T-cell (primary cell): Measurements from ENCODE around the gene POLH. TPM values are rescaled to one million over a fixed set of nuclear protein-coding genes. Genes with fewer than 3 reads are reported as not detected.
"Not testable (repeated sequence)": the region's sequence is repeated elsewhere in the genome, so short reads cannot be mapped to it uniquely, and the experiment has no call there.

ENCODE experiments used
- ATAC-seq, 4 experiments: fragments of 200-7000 bp in 3 of 4; fragments of 150-1000 bp in 1 of 4; cut with Tn5 transposase; replicated peaks in 1 of 4; 1 replicate in 3 of 4; 2 replicates in 1 of 4; pipeline ENCODE4 v1.10.0; 2021; ENCODE audit warnings: moderate library complexity in 3 of 4, mild to moderate bottlenecking in 2 of 4, moderate number of reproducible peaks in 1 of 4
- CTCF ChIA-PET, 2 donors: fragments of 300-600 bp; sonication (Branson Sonifier 250); formaldehyde crosslinking; loops; one replicate each; lab custom pipeline; 2022; ENCODE audit warnings: antibody characterized with exemption in 2 of 2; lab: Charles Lee
- POLR2A ChIA-PET, 2 donors: fragments of 300-600 bp; sonication (Branson Sonifier 250); formaldehyde crosslinking; loops; one replicate each; lab custom pipeline; 2022; ENCODE audit warnings: antibody characterized with exemption in 2 of 2; lab: Charles Lee
- DNase-seq, 35 experiments: peaks; one replicate each; pipeline versions ENCODE4 v3.0.0 to v3.0.0-alpha.2; 2013 to 2023
- H3K27ac ChIP-seq: one replicate; pipeline ENCODE4 v1.5.1; 2013; ENCODE audit warnings: low read length
- H3K27me3 ChIP-seq, 2 experiments: replicated peaks in 1 of 2; 1 replicate in 1 of 2; 2 replicates in 1 of 2; pipeline versions ENCODE4 v1.6.1 to v1.7.0; 2013; ENCODE audit warnings: low read length in 1 of 2, mixed read lengths in 1 of 2; ENCODE audit not compliant: control insufficient read depth in 2 of 2, insufficient read depth in 2 of 2; ENCODE audit errors: extremely low read depth in 1 of 2
- H3K36me3 ChIP-seq, 2 donors: 1 replicate in 1 of 2; 2 replicates in 1 of 2; pipeline versions ENCODE4 v1.6.1 to v1.7.0; 2013; ENCODE audit warnings: low read length in 1 of 2; ENCODE audit not compliant: control insufficient read depth in 2 of 2, insufficient read depth in 1 of 2; ENCODE audit errors: extremely low read depth in 1 of 2
- H3K4me1 ChIP-seq, 2 experiments: 1 replicate in 1 of 2; 2 replicates in 1 of 2; pipeline versions ENCODE4 v1.6.1 to v1.7.0; 2013; ENCODE audit warnings: low read length in 2 of 2, mixed read lengths in 1 of 2; ENCODE audit not compliant: insufficient read depth in 2 of 2, control insufficient read depth in 1 of 2; ENCODE audit errors: extremely low read depth in 1 of 2
- H3K4me3 ChIP-seq, 2 donors: 1 replicate in 1 of 2; 2 replicates in 1 of 2; pipeline versions ENCODE4 v1.5.1 to v1.7.0; 2013; ENCODE audit warnings: mild to moderate bottlenecking in 2 of 2, low read length in 1 of 2, moderate library complexity in 1 of 2; ENCODE audit not compliant: control insufficient read depth in 1 of 2; ENCODE audit errors: extremely low read depth in 1 of 2
- H3K9me3 ChIP-seq: 2 replicates; pipeline ENCODE4 v1.7.0; 2013
- H3K27ac Mint-ChIP-seq, 2 donors: one replicate each; pipeline ENCODE4 v1.8.0; 2020 to 2021; ENCODE audit warnings: mild to moderate bottlenecking in 2 of 2, mixed read lengths in 2 of 2
- H3K27me3 Mint-ChIP-seq, 2 donors: one replicate each; pipeline ENCODE4 v1.8.0; 2021 to 2022; ENCODE audit warnings: mixed read lengths in 2 of 2
- H3K36me3 Mint-ChIP-seq: one replicate; pipeline ENCODE4 v1.8.0; 2021; ENCODE audit warnings: mixed read lengths
- H3K4me1 Mint-ChIP-seq, 3 donors: one replicate each; pipeline ENCODE4 v1.8.0; 2020 to 2022; ENCODE audit warnings: mixed read lengths in 3 of 3, mild to moderate bottlenecking in 1 of 3
- H3K4me3 Mint-ChIP-seq, 3 donors: one replicate each; pipeline ENCODE4 v1.8.0; 2020 to 2022; ENCODE audit warnings: mild to moderate bottlenecking in 3 of 3, mixed read lengths in 3 of 3, moderate library complexity in 3 of 3
- H3K9me3 Mint-ChIP-seq, 3 donors: one replicate each; pipeline ENCODE4 v1.8.0; 2020 to 2022; ENCODE audit warnings: mixed read lengths in 3 of 3
- WGBS: methylation state at CpG from one replicate; pipeline ENCODE4 v1.1.5; 2013; ENCODE audit warnings: missing lambda C conversion rate; ENCODE audit not compliant: insufficient coverage; 5-methylcytosine and 5-hydroxymethylcytosine counted together
- total RNA-seq, 35 experiments: library from RNA in 6 of 35; stranded (reverse) in 6 of 35; fragments of 120-200 nt in 1 of 35; gene quantifications; one replicate each; pipeline versions ENCODE4 v1.2.1 to v1.2.4 and lab custom pipeline; 2013 to 2026

The POLH gene
- total RNA-seq, 5 donors from 2014 or later (not counting 1 experiment from before 2014, with no cell fraction given): 14.4 to 38.5 (median 25.6) TPM

DNA sequence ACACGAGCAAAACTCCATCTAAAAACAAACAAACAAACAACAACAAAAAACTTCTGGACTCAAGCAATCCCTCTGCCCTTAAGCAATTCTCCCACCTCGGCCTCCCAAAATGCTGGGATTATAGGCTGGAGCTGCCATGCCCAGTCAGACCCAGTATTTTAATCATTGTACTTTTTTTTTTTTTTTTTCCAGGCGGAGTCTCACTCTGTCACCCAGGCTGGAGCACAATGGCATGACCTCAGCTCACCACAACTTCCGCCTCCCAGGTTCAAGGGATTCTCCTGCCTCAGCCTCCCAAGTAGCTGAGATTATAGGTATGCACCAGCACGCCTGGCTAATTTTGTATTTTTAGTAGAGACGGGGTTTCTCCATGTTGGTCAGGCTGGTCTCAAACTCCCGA is 57.0 kb downstream of the POLH start:
- H3K27me3 Mint-ChIP-seq, ATAC-seq, H3K9me3 Mint-ChIP-seq, H3K27ac Mint-ChIP-seq, H3K27ac ChIP-seq, H3K36me3 ChIP-seq, H3K4me3 ChIP-seq, H3K4me3 Mint-ChIP-seq, H3K9me3 ChIP-seq, DNase-seq, H3K27me3 ChIP-seq, CTCF ChIA-PET, POLR2A ChIA-PET, H3K36me3 Mint-ChIP-seq: not testable (repeated sequence)
- H3K4me1 ChIP-seq: peaks cover 18 to 49% of the 10 kb centered on the region in 2 experiments
- H3K4me1 Mint-ChIP-seq: peaks cover 44 to 54% (median 45%) of the 10 kb centered on the region in 3 donors
- 100% methylated on average over 5 of the region's 7 CpGs for WGBS

DNA sequence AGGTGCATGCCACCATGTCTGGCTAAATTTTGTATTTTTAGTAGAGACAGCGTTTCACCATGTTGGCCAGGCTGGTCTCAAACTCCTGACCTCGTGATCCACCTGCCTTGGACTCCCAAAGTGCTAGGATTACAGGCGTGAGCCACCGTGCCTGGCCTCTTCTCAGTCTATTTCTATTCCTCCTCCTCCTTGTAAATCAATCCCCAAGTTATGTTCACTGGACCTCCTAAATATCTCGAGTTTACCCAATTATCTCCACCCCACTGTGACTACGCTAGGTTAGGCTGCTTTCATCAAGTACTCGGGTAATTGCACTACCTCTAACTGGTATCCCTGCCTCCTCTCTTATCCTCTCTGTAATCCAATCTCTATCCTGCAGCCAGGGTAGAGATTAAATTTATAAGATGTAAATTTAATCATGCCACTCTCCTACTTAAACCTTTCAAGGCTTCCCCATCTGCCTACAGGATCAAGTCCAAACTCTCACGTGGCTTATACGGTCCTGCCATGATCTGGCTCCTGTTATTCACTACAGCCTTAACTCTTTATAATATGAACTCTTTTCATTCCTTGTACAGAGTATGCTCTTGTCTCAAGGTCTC is 58.8 kb downstream of the POLH start:
- peaks cover 16% of the 10 kb centered on the region for H3K36me3 Mint-ChIP-seq
- Histone ChIP-seq H3K9me3 (no peaks in the 10 kb centered on the region), H3K4me3 (no peak overlapping the region), H3K27ac (peak overlapping the region; percentile 74), H3K4me1 (peaks cover 20 to 45% of the 10 kb centered on the region in 2 experiments), H3K27me3 (no peaks in the 10 kb centered on the region), H3K36me3 (peaks cover 2 to 14% of the 10 kb centered on the region in 2 donors)
- no peaks in the 10 kb centered on the region for H3K9me3 Mint-ChIP-seq
- POLR2A ChIA-PET: interaction anchor here in 1 of 2 donors (0.6 kb wide), 1 partner anchor 760 kb away, joined by 3 read pairs; no protein-coding TSS in a partner anchor
- H3K27ac Mint-ChIP-seq: peak overlapping the region; percentile 96
- ATAC-seq (no peak), DNase-seq (no peak)
- H3K27me3 Mint-ChIP-seq: no peaks in the 10 kb centered on the region
- WGBS: 91% methylated on average over 7 of the region's 9 CpGs
- peaks cover 44 to 59% (median 52%) of the 10 kb centered on the region in 3 donors for H3K4me1 Mint-ChIP-seq
- CTCF ChIA-PET: no interaction called here
- peak overlapping the region; percentile 93 to 98 (median 94) for H3K4me3 Mint-ChIP-seq

DNA sequence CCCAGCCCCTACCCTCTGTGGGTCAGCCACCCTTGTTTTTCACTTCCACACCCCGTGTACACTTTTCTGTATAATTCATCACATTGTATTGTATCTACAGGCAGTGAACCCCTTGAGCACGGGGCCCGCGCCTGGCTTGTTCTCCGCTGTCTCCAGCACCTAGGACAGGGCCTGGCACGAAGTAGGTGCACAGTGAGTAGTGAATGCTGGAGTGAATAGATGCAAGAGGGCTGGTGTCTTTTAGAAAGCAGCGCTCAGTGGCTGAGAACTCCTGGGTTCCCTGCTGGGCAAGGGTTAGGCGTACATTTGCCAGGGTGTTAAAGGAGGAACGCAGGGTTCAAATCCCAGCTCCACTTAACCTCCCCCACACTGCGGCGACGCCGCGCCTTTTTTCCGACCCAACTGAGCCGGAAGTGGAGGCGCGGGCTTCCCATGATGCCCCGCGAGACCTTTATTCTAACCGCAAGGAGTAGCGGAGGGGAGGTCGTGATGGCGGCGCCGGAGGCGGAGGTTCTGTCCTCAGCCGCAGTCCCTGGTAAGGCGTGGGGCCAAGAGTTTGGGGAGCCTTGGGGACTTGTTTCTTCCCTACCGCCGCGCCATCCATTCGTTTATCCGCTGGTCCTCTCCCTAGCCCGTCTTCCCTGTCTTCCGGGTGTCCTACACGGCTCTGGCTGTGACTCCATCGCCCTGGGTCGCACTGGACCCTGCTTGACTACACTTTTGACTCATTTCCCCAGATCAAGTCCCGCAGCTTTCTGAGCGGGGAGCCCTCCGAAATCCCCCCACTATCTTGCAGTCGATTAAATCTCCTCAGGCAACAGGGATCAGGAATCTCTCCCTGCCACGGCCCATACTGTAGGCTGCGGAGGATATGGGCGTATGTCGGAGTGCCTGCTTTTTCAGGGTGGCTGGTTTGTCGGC is 59.7 kb downstream of the POLH start, which contains the start of gene MAD2L1BP:
Gene MAD2L1BP (plus strand): TSS at position 454 of the 921 bp plus-strand sequence. CDS start 36 bp downstream, at position 490.
- Histone ChIP-seq H3K36me3 (peaks cover 7 to 23% of the 10 kb centered on the region in 2 donors), H3K27ac (peak within 1 kb of the TSS; percentile 74), H3K9me3 (no peaks in the 10 kb centered on the region), H3K4me3 (peak within 1 kb of the TSS; percentile 62 to 95), H3K4me1 (peaks cover 17 to 42% of the 10 kb centered on the region in 2 experiments), H3K27me3 (no peaks in the 10 kb centered on the region)
- CTCF ChIA-PET: interaction anchor here in 1 of 2 donors (0.6 kb wide), 2 partner anchors 16 to 1811 kb away, joined by 3 read pairs; no protein-coding TSS in a partner anchor
- peaks cover 45 to 62% (median 53%) of the 10 kb centered on the region in 3 donors for H3K4me1 Mint-ChIP-seq
- peaks cover 24% of the 10 kb centered on the region for H3K36me3 Mint-ChIP-seq
- H3K27ac Mint-ChIP-seq: peak within 1 kb of the TSS; percentile 96
- peak within 1 kb of the TSS; percentile 93 to 98 (median 94) for H3K4me3 Mint-ChIP-seq
- no peaks in the 10 kb centered on the region for H3K27me3 Mint-ChIP-seq
- H3K9me3 Mint-ChIP-seq: no peaks in the 10 kb centered on the region
- DNase-seq (peak; percentile 69 to 88 (median 81)), ATAC-seq (peak; percentile 91 to 93 (median 92))
- WGBS: 0% methylated on average over 24 of the region's 48 CpGs
- POLR2A ChIA-PET: interaction anchor here in 1 of 2 donors (0.6 to 0.8 kb wide), 2 partner anchors 11 to 759 kb away, joined by 3 to 5 read pairs; no protein-coding TSS in a partner anchor

DNA sequence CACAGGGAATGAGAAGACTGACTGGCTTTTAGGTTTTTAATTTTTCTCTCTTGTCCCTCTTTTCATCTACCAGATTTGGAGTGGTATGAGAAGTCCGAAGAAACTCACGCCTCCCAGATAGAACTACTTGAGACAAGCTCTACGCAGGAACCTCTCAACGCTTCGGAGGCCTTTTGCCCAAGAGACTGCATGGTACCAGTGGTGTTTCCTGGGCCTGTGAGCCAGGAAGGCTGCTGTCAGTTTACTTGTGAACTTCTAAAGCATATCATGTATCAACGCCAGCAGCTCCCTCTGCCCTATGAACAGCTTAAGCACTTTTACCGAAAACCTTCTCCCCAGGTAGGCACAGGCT is 60.3 kb downstream of the POLH start:
- Histone ChIP-seq H3K36me3 (peaks cover 7 to 26% of the 10 kb centered on the region in 2 donors), H3K9me3 (no peaks in the 10 kb centered on the region), H3K4me3 (peak overlapping the region; percentile 62 to 95), H3K27me3 (no peaks in the 10 kb centered on the region), H3K4me1 (peaks cover 17 to 42% of the 10 kb centered on the region in 2 experiments), H3K27ac (peak overlapping the region; percentile 74)
- CTCF ChIA-PET: interaction anchor here (0.6 kb wide), 3 partner anchors 16 to 1811 kb away, joined by 3 to 8 read pairs (median 3); no protein-coding TSS in a partner anchor
- H3K36me3 Mint-ChIP-seq: peaks cover 25% of the 10 kb centered on the region
- H3K27ac Mint-ChIP-seq: peak overlapping the region; percentile 96
- no peaks in the 10 kb centered on the region for H3K27me3 Mint-ChIP-seq
- H3K4me1 Mint-ChIP-seq: peaks cover 47 to 62% (median 53%) of the 10 kb centered on the region in 3 donors
- no peaks in the 10 kb centered on the region for H3K9me3 Mint-ChIP-seq
- ATAC-seq: peak; percentile 17 to 30 (median 28)
- peak in 13 of 35 experiments; percentile 6 to 37 (median 12) for DNase-seq
- 0% methylated on average over 3 of the region's 7 CpGs for WGBS
- peak overlapping the region; percentile 93 to 98 (median 94) for H3K4me3 Mint-ChIP-seq
- POLR2A ChIA-PET: interaction anchor here (0.5 to 0.8 kb wide), 3 partner anchors 10 to 1118 kb away, joined by 3 to 5 read pairs (median 5); no protein-coding TSS in a partner anchor

DNA sequence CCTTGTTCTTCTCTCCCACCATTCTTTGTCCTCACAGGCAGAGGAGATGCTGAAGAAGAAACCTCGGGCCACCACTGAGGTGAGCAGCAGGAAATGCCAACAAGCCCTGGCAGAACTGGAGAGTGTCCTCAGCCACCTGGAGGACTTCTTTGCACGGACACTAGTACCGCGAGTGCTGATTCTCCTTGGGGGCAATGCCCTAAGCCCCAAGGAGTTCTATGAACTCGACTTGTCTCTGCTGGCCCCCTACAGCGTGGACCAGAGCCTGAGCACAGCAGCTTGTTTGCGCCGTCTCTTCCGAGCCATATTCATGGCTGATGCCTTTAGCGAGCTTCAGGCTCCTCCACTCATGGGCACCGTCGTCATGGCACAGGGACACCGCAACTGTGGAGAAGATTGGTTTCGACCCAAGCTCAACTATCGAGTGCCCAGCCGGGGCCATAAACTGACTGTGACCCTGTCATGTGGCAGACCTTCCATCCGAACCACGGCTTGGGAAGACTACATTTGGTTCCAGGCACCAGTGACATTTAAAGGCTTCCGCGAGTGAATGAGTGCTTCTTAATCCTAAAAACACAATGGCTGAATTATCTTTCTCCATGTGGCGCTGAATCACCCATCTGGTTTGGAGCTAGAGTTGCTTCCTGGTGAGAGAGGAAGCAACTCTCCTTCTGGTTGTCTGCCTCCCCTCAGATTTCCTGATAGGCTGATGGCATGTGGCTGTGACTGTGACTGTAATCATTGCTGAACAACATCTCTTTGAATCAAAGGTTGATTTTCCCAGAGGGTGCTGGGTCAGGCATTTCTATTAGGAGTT is 64.2 kb downstream of the POLH start:
- 95% methylated on average over 20 of the region's 21 CpGs for WGBS
- CTCF ChIA-PET: no interaction called here
- H3K9me3 ChIP-seq: no peaks in the 10 kb centered on the region
- ATAC-seq: no peak
- Mint-ChIP-seq H3K4me1 (peaks cover 48 to 66% (median 60%) of the 10 kb centered on the region in 3 donors), H3K27ac (no peak overlapping the region), H3K27me3 (no peaks in the 10 kb centered on the region), H3K36me3 (peaks cover 40% of the 10 kb centered on the region), H3K9me3 (no peaks in the 10 kb centered on the region), H3K4me3 (peak overlapping the region in 1 of 3 donors; percentile 3)
- no peak for DNase-seq
- peaks cover 13 to 42% of the 10 kb centered on the region in 2 experiments for H3K4me1 ChIP-seq
- peaks cover 0 to 2% of the 10 kb centered on the region in 2 experiments for H3K27me3 ChIP-seq
- peaks cover 11 to 37% of the 10 kb centered on the region in 2 donors for H3K36me3 ChIP-seq
- POLR2A ChIA-PET: no interaction called here
- H3K27ac ChIP-seq: no peak overlapping the region
- H3K4me3 ChIP-seq: no peak overlapping the region
